ENCODE data around the gene TEX10. TPM values are rescaled to one million over a fixed set of nuclear protein-coding genes. Genes with fewer than 3 reads are reported as not detected.

Gene TEX10
- total RNA-seq, 1 donor = 41.6 TPM

DNA sequence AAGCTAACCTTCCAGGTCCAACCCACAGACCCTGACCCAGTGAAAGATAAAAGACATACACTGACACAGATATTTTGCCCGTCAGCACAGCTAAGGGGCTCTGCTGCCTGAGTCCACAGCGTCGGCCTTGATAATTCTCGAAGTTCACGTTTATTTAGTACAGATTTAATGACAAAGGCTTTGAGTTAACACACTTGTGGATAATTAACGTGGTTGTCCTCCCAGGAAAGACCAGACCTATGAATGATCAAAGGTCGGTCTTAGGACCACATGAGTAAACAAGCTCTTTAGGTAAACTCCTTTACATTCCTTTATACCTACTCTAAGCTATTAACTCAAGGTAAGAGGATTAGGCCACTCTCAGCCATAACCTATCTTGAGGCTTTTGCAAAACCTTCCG, 11.3 kb upstream of the TEX10 start:
- H3K4me3 ChIP-seq (ENCODE audit: low read depth, low read length) = no peak overlapping the region
- DNase-seq (ENCODE audit: low read depth) = no peak
- TF ChIP-seq CTCF (IDR thresholded peaks at IDR 0.05; ENCODE audit: insufficient read depth, low read length) = no peak

- TF ChIP-seq CTCF (IDR thresholded peaks at IDR 0.05; ENCODE audit: insufficient read depth, low read length) = no peak
- DNase-seq (ENCODE audit: low read depth) = no peak
- H3K4me3 ChIP-seq (ENCODE audit: low read depth, low read length) = no peak overlapping the region
Measured at GRCh38 chr9:100359057-100359456, 6.3 kb upstream of the TEX10 start.

DNA sequence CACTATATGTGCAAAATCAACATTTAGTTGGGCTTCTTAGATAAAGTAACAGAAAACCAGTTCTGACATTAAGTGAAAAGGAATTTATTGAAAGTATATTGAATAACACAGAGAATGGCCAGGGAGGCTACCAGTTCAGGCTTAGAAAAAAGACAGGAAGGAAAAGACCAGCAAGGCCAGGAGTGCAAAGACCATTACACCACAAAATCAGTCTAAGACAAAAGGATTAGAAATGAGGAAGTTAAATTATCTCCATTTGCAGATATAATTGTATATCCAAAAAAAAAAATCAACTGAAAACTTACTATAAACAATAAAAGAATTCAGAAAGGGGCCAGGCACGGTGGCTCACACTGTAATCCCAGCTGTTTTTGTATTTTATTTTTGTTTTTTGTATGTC, 4.8 kb upstream of the TEX10 start:
- TF ChIP-seq CTCF (IDR thresholded peaks at IDR 0.05; ENCODE audit: insufficient read depth, low read length) = no peak
- DNase-seq (ENCODE audit: low read depth) = no peak
- no peak overlapping the region for H3K4me3 ChIP-seq (ENCODE audit: low read depth, low read length)

GRCh38 chr9:100355561-100355960, 2.8 kb upstream of the TEX10 start:
- DNase-seq (ENCODE audit: low read depth) = no peak
- no peak overlapping the region for H3K4me3 ChIP-seq (ENCODE audit: low read depth, low read length)
- TF ChIP-seq CTCF (IDR thresholded peaks at IDR 0.05; ENCODE audit: insufficient read depth, low read length) = no peak

- no peak for TF ChIP-seq CTCF (IDR thresholded peaks at IDR 0.05; ENCODE audit: insufficient read depth, low read length)
- no peak for DNase-seq (ENCODE audit: low read depth)
Measured at GRCh38 chr9:100354121-100354800, 1.5 kb upstream of the TEX10 start.

DNA sequence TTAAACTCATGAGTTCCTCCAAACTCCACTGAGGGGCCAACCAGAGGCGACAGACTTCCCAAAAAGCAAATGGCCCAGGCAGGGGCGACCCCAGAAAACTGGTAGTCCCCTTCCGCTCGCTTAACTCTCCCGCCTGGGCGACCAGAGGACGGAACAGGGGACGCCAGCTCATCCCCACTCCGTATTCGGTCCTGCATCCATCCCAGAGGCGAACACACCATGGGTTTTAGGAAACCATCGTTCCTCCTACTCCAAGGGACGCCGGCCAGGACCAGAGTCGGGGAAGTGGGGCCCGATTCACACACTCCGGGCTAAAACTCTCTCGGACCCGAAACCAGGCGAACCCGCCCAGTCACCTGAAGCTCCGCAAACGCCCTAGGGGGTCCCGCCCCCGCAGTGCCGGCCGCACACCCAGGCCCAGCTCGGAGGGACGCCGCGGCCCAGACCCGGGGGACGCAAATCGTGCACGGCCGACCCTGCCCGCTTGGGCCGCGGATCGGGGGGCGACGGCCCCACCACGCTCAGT, 478 bp downstream of the TEX10 start:
- peak; percentile 18 for DNase-seq (ENCODE audit: low read depth)
- H3K4me3 ChIP-seq (ENCODE audit: low read depth, low read length) = peak overlapping the region; percentile 90
- TF ChIP-seq CTCF (IDR thresholded peaks at IDR 0.05; ENCODE audit: insufficient read depth, low read length) = no peak

More at GRCh38 chr9:100354121-100354800, 1.5 kb upstream of the TEX10 start:
- no peak overlapping the region for H3K4me3 ChIP-seq (ENCODE audit: low read depth, low read length)

DNA sequence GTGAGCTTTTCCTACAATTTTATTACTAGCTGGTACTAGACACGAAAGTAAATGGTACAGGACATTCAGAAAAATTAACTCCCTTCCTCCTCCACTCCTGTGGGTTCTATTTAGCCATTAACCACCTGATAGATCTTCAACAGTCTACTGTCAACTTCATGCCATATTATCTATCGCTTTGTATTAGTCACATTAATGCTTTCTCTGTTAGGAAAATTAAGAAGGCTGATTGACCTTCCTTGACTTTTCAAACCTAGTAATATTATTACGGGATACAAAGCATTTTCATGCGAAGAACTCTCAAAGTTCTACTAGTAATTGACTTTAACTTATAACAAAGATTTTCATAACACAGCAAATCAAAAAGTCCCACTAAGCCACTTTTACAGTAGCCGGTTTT, 1.2 kb downstream of the TEX10 start:
- TF ChIP-seq CTCF (IDR thresholded peaks at IDR 0.05; ENCODE audit: insufficient read depth, low read length) = no peak
- peak overlapping the region; percentile 90 for H3K4me3 ChIP-seq (ENCODE audit: low read depth, low read length)
- no peak for DNase-seq (ENCODE audit: low read depth)
